HS-27A (cell line): ENCODE measurements around the gene CASQ1.

Source experiments
- DNase-seq: peaks from one replicate; pipeline ENCODE4 v3.0.0-alpha.2; 2012; ENCODE audit warnings: low read depth, missing footprints

The CASQ1 gene

DNA sequence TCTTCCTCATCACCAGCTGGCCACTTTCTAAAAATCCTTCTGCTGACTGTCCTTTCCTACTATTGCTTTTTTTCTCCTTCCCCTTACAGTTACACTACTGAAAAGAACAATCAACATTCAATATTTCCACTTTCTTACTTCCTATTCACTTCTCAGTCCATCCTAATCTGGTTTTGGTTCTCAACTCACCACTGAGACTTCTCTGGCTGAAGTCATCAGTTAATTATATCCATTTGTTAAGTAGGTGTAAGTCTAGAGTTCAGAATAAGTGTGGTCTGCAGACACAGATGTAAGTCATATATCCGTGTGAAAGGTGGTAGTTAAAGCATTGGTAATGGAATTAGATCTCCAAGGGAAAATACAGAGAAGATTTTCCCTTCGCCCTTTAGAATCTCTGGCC is 36.2 kb downstream of the CASQ1 start:
- DNase-seq, result no peak

DNA sequence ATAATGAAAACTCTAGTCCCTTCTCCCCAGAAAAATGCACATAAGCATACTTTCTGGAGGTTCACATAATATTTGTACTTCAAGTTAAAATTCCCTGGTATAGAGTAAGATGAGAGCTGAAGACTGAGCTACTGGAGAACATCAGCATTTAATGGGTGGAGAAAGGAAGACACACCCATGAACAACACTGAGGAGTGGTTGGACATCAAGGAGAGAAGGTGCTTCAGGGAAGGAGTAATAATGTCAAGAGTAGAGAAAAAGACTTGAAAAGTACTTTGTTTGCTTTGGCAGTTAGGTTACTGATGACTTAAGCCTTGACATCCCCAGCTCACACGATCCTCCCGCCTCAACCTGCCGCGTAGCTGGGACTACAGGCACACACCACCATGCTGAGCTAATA is 36.7 kb downstream of the CASQ1 start:
- no peak for DNase-seq

DNA sequence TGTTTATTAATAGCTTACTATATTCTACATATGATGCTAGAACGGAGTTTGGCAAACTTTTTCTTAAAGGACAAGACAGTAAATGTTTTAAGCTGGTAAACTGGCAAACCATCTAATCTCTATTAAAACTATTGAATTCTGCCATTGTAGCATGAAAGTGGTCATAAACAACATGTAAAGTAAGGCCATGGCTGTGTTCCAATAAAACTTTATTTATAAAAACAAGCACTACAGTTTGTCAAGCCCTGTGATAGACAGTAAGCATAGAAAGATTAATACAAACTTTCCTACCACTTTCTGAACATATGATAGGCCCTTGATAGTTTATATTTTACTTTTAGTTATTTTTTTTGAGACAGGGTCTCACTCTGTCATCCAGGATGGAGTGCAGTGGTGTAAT is 37.2 kb downstream of the CASQ1 start:
- no peak for DNase-seq

DNA sequence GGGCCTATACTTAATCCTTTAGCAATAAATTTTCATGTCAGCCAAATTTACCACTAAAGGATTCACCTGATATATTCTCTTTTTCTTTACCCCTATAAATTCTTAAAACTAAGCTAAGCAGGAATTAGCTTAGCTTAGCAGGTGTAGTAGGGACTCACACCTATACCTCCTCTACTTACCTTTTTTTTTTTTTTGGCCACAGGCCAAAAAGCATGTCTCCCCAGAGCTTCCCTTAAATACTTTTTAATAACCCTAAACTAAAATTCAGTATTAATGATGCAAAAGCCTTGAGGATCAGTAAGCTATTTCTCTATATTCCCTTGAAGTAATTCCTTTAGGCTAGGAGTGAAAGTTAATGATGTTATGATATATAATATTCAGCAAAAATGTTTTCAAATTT is 38.1 kb downstream of the CASQ1 start:
- no peak for DNase-seq

DNA sequence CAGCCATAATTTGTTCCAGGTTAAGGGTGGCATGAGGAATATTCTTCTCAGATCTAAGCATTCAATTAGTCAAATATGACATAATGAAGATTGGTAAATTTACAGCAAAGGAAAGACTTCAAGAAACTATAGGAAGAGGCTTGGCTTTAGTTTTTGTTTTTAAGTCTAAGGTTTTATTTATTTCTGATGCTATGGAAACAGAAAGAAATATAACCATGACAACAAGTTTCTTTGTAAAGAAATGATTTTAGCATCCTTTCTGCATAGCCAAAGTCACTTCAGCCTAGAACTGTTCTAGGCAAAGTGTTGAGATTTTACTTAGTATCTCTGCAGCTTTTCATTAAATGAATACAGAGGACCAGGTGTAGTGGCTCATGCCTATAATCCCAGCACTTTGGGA is 42.5 kb downstream of the CASQ1 start:
- DNase-seq, result no peak

DNA sequence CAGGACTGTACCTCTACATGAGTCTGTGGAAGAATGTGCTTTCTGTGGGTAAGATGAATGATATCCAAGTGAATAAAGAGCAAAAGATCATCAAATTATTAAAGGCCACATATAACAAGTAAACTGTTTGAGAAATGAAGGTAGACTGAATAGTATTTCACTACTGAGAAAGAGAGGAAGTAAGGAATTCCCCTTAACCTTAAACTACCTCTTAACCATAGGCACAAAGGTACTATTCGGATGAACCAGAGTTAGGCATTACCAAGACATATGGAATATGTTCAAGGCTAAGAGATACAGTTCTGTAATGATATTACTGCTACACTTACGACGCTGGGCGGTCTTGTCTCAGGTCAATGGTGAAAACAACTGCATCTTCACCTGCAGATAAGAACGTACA is 46.4 kb downstream of the CASQ1 start:
- no peak for DNase-seq

DNA sequence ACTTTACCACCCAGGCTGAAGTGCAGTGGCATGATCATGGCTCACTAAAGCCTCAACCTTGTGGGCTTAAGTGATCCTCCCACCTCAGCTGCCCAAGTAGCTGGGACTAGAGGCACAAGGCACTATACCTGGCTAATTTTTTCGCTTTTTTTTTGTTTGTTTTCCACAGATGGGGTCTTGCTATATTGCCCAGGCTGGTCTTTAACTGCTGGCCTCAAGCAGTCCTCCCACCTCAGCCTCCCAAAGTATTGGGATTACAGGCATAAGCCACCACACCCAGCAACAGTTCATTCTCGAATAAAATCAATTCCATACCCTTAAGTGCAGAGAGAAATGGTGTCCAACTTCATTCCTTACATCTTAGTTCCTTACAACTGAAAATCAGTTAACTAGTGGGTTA is 47.2 kb downstream of the CASQ1 start:
- DNase-seq, result no peak

DNA sequence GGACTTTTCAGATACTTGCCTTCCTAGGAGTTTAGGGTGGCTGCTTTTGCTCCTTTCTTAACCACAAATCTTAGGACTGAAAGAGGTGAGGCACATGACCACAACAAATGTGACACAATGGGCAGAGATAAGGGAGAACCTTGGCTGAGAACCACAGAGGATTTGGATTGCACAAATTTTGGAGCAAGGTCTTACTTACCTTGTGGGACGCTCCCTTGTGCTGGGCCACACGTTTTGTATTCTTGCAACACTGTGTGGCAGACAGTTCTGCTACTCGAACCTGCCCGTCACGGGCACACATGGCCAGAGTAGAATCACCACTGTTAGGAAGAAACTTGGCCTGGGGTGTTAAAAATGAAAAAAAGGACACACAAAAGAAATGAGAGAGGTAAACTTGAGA is 48.0 kb downstream of the CASQ1 start:
- DNase-seq, result no peak

DNA sequence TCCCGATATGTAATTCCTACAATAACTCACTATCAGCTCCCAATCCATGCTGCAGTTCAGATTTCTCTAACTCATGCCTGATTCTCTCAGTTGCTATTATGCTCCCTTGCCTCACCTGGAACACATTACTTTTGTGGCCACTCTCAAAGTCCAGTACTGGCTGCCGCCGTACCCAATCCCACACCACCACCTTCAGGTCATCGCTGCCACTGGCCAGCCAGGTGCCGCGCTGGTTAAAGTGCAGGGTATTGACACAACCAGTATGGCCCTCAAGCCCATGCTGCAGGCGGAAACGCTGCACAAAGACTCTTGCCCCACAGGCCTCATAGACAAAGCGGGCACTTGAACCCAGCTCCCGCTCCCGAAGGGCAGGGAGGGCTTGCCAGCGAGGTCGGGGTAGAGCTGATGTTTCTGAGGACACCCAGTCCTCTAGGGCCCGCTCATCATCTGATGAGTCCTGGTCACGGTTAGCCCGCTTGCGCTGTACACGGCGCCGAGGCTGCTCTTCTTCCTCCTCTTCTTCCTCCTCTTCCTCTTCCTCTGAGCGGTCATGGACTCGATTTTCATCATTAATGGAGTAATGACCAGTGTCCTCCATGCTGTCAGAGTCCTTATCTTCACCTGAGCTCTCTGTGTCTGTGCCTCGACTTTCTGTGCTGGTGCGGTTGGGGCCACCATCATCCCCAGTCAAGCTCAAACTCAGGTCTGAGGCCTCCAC is 49.4 kb downstream of the CASQ1 start:
- DNase-seq, result no peak

DNA sequence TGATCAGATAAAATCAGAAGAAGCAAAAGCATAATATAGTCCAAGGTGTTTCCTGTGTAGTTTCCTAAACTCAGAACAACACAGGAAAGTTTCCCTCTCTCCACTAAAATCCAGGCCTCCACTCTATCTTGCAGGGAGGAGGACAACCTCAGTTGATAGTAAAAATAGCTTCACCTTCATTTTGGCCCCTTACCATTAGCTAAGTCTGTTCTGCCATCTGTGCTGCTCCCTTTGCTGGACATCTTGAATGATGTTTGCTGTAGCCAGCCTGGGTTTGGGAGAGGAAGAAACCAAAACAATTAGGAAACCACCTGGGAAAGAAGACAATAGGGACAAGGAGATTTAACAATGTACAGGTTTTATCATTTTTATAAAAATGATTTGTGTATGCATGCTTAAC is 53.4 kb downstream of the CASQ1 start:
- DNase-seq, result no peak

DNA sequence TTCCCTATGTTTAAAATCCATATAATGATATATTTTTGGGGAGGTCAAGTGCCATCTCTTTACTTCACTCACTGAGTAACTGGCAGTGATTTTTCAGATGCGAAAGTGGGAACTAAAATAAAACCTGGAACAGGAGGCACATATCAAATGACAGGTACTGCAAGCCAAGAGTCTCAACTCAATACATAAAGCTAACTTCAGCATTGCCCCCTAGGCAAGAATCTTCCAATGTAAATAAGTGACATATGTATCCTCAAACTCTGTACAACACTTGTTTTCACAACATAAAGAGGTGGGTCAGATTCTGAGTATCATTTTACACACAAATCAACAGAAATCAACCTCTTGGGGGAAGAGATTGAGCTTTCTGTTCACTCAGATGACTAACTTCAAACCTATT is 53.8 kb downstream of the CASQ1 start:
- no peak for DNase-seq

DNA sequence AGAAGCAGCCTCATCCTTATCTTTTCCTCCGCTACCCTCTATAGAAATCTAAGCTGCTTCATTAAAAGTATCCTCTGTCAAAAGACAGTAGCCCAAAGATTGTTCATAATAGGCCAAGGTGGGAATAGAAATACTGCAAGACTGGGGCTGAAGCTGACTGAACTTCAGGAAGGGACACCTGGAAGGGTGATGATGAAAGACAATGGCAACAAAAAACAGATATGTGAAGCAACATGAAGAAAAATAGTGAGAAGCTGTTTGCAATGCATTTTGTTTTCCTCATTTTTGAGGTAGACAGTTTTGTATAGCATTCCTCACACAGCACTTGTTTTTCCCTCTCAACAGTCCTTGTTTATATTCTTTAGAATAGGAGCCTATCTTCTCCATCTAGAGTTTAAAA is 55.1 kb downstream of the CASQ1 start:
- no peak for DNase-seq

DNA sequence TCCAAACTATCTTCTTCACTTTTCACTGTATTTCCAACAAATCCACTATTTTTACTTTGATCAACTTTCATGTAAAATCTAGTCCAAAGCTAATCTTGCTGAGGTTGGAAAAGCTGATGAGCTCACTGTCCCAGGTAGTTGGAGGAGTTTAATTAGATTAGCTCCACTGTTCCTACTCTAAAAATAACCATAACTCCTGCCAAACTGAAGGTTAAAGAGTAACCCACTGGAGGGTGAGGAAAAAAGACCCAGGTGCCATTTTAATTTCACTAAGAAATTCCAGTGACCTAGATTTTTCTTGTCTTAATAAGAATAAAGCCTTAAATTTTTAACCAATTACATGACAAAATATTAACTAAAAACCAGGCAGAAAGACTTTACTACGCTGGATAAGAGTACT is 56.7 kb downstream of the CASQ1 start:
- no peak for DNase-seq

DNA sequence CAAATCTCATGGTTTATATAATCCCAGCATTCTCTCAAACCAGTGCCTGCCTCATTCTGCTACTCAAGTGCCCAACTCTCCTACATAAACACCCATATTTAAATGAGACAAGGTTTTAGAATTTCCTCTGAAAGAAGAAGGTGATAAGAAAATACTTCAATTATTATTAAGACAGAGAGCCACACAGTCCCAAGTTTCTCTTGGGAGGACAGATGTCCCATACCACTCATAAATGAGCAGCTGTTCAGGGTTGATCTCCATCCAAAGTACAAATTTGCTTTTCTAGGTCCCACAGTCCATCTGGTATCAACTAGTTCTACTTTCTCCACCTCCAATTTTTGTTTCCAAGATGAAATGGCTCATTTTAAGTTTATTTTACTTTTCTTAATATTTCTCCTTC is 60.6 kb downstream of the CASQ1 start:
- no peak for DNase-seq
